Left lung (tissue), 10 donors: ENCODE data around the gene ZC3H4. TPM values are rescaled to one million over a fixed set of nuclear protein-coding genes. Genes with fewer than 3 reads are reported as not detected.

Experiments used
- ATAC-seq: fragments of 200-7000 bp; cut with Tn5 transposase; one replicate; pipeline ENCODE4 v1.9.1; 2020; ENCODE audit warnings: moderate library complexity
- DNase-seq, 4 donors: peaks; one replicate each; pipeline ENCODE4 v3.0.0-alpha.2; 2013 to 2020
- H3K27ac ChIP-seq, 2 donors: fragments of 200-600 bp; sonication (generic) in 1 of 2; one replicate each; pipeline versions ENCODE4 v1.5.0 to v1.8.0; 2020 to 2021
- H3K27me3 ChIP-seq, 2 donors: fragments of 200-600 bp; sonication (generic) in 1 of 2; one replicate each; pipeline versions ENCODE4 v1.5.0 to v1.8.0; 2020 to 2021
- H3K36me3 ChIP-seq, 2 donors: fragments of 200-600 bp; sonication (generic) in 1 of 2; one replicate each; pipeline versions ENCODE4 v1.5.0 to v1.8.0; 2020 to 2021
- H3K4me1 ChIP-seq, 2 donors: fragments of 200-600 bp; one replicate each; pipeline ENCODE4 v1.8.0; 2021
- H3K4me3 ChIP-seq, 2 donors: fragments of 200-600 bp; sonication (generic) in 1 of 2; one replicate each; pipeline versions ENCODE4 v1.5.0 to v1.8.0; 2020 to 2021; ENCODE audit warnings: mild to moderate bottlenecking in 1 of 2
- H3K9me3 ChIP-seq, 2 donors: fragments of 200-600 bp; sonication (generic) in 1 of 2; one replicate each; pipeline versions ENCODE4 v1.5.0 to v1.8.0; 2020 to 2021
- intact Hi-C, 2 donors: fragments of 100-400 bp; cut with DNase I; formaldehyde crosslinking; loops; one replicate each; pipeline versions ENCODE4 v1.11.2 to v1.14.2; 2022
- polyA plus RNA-seq, 6 donors: library from polyadenylated mRNA; unstranded; fragments of 120-200 nt; gene quantifications; one replicate each; pipeline ENCODE4 v1.2.1, GENCODE V29; 2013; ENCODE audit not compliant: insufficient read length in 6 of 6
- total RNA-seq, 2 donors: library from RNA; stranded (reverse); fragmentation: NEBNext Ultra II Directional; extraction: Animal tissue kit (Norgen Biotek cat#: 25700); gene quantifications; one replicate each; pipeline ENCODE4 v1.2.1, GENCODE V29; 2021
- TF ChIP-seq, protein P1 (sequence below), 2 donors: fragments of 200-600 bp; sonication (generic) in 1 of 2; IDR thresholded peaks; one replicate each; pipeline versions ENCODE4 v1.5.0 to v1.8.0; 2021; ENCODE audit warnings: antibody characterized with exemption in 2 of 2
- donor health status: DM: no; HTN: yes; CAD: no.
- donor health status: DM: no; HTN: no; CAD: no.

The ZC3H4 gene
- total and polyA plus RNA-seq, 8 donors, result 36.6 to 48.2 (median 39.2) TPM

DNA sequence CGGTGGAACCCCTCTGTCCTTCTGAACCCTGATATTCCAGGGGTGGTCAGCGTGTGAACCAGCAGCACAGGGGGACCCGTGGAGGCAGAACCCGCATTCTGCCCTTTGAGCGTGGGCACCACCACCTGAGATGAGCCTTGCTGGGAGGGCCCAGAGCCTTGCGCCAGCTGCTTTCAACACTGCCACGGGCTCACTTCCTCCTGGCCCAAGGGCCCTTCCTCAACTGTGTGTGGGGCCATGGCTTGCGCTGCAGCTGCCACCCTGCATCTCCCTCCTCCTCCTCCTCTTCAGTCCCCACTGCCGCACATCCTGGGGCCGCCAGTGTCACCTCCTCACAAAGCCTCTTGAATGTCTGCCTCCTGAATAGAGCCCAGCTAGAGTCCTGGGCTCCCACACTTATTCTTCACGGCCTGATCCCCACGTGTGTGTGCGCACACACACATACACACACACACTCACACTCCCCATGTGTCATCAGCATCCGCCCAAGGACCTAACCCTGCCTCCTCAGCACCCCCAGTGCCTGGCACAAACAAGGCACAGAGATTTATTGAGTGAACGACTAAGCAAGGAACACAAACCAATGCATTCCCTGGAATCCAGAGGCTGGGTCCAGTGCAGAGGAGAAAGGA is 38.3 kb downstream of the ZC3H4 start:
- H3K4me3 ChIP-seq, result no peak overlapping the region
- H3K9me3 ChIP-seq, result no peaks in the 10 kb centered on the region
- TF ChIP-seq, protein P1, sequence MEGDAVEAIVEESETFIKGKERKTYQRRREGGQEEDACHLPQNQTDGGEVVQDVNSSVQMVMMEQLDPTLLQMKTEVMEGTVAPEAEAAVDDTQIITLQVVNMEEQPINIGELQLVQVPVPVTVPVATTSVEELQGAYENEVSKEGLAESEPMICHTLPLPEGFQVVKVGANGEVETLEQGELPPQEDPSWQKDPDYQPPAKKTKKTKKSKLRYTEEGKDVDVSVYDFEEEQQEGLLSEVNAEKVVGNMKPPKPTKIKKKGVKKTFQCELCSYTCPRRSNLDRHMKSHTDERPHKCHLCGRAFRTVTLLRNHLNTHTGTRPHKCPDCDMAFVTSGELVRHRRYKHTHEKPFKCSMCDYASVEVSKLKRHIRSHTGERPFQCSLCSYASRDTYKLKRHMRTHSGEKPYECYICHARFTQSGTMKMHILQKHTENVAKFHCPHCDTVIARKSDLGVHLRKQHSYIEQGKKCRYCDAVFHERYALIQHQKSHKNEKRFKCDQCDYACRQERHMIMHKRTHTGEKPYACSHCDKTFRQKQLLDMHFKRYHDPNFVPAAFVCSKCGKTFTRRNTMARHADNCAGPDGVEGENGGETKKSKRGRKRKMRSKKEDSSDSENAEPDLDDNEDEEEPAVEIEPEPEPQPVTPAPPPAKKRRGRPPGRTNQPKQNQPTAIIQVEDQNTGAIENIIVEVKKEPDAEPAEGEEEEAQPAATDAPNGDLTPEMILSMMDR (IDR thresholded peaks at IDR 0.05), result no peak
- peaks cover 0 to 97% of the 10 kb centered on the region in 2 donors for H3K36me3 ChIP-seq
- ATAC-seq, result peak; percentile 14
- no peaks in the 10 kb centered on the region for H3K27me3 ChIP-seq
- peak in 2 of 4 donors; percentile 55 to 90 for DNase-seq
- peak overlapping the region in 1 of 2 donors; percentile 34 for H3K27ac ChIP-seq
- intact Hi-C loops, result no loop called here
- H3K4me1 ChIP-seq, result peaks cover 4 to 30% of the 10 kb centered on the region in 2 donors

DNA sequence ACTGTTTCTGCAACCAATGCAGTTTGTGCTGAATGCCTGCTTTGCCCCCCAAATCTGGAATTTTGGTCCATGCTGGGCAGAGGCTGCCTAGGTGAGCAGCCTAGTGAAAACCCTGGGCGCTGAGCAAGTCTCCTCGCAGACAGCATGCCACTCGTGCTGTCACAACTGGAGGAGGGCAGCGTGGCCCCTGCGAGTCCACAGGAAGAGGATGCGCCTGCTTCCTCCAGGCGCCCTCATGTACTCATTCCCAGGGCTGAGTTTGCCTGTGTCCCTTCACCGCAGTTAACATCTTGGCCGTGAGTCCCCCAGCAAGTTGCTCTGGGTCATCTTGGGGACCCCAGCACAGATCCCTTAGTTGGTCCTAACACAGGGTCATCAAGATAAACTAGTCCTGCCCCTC is 39.0 kb downstream of the ZC3H4 start:
- Histone ChIP-seq H3K36me3 (peaks cover 0 to 97% of the 10 kb centered on the region in 2 donors), H3K4me3 (no peak overlapping the region), H3K9me3 (no peaks in the 10 kb centered on the region), H3K4me1 (peaks cover 3 to 27% of the 10 kb centered on the region in 2 donors), H3K27me3 (no peaks in the 10 kb centered on the region), H3K27ac (peak overlapping the region in 1 of 2 donors; percentile 18)
- intact Hi-C loops, result no loop called here
- ATAC-seq, result no peak
- peak in 1 of 4 donors; percentile 68 for DNase-seq
- TF ChIP-seq, protein P1 (IDR thresholded peaks at IDR 0.05), result no peak

DNA sequence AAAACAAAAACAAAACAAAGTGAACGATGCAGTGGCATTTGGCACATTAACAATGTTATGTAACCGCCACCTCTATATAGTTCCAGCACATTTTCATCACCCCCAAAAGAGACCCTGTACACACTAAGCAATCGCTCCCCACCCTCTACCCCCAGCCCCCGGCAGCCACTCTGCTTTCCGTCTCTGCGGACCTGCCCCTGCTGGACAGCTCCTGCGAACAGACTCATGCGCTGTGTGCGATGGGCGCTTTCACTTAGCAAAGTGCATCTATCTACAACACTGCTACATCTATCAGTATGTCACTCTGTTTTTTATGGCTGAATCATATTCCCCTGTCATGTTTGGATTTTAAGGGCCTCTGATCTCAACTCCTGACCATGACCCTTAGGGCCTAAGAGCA is 40.0 kb downstream of the ZC3H4 start:
- H3K27me3 ChIP-seq, result no peaks in the 10 kb centered on the region
- peaks cover 0 to 97% of the 10 kb centered on the region in 2 donors for H3K36me3 ChIP-seq
- DNase-seq (peak in 1 of 4 donors; percentile 52), ATAC-seq (no peak)
- no peaks in the 10 kb centered on the region for H3K9me3 ChIP-seq
- TF ChIP-seq, protein P1 (IDR thresholded peaks at IDR 0.05), result no peak
- H3K4me1 ChIP-seq, result peaks cover 0 to 25% of the 10 kb centered on the region in 2 donors
- H3K4me3 ChIP-seq, result no peak overlapping the region
- intact Hi-C loops, result no loop called here
- H3K27ac ChIP-seq, result no peak overlapping the region

DNA sequence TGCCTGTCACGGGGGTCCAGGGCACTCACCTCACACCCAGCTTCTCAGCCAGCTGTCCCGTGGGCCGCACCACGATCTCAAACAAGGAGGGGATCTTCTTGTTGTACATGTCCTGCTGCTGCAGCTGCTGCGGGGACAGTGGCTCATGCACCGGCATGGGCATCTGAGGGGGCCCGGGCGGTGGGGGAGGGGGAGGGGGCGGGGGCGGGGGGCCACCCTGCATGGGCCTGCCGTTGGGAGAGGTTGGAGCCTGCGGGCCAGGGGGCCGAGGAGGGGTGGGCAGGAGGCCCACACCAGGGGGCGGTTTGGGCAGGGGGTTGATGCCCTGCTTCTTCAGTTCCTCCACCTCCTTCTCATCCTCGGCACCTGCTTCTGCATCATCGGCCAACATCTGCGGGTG is 41.3 kb downstream of the ZC3H4 start:
- Histone ChIP-seq H3K4me1 (peaks cover 0 to 25% of the 10 kb centered on the region in 2 donors), H3K9me3 (no peaks in the 10 kb centered on the region), H3K4me3 (no peak overlapping the region), H3K27me3 (no peaks in the 10 kb centered on the region), H3K27ac (no peak overlapping the region), H3K36me3 (peaks cover 0 to 97% of the 10 kb centered on the region in 2 donors)
- no peak for ATAC-seq
- TF ChIP-seq, protein P1 (IDR thresholded peaks at IDR 0.05), result no peak
- intact Hi-C loops, result no loop called here
- DNase-seq, result no peak

DNA sequence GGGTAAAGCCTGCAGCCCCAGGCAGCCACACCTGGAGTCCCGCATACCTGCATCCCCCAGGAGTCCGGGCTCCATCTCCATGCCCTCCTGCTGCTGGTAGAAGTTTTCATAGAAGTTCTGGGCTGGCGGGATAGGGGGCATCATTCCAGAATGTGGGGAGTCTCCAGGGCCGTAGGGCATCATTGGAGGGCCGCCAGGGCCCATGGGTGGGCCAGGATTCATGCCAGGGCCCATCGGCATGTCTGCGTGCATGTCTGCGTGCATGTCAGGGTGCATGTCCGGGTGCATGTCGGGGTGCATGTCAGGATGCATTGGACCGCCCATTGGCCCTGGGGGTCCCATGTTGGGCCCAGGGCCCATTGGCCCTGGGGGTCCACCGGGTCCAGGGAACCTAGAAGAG is 41.8 kb downstream of the ZC3H4 start:
- ATAC-seq (no peak), DNase-seq (no peak)
- TF ChIP-seq, protein P1 (IDR thresholded peaks at IDR 0.05), result no peak
- Histone ChIP-seq H3K9me3 (no peaks in the 10 kb centered on the region), H3K4me1 (peaks cover 0 to 25% of the 10 kb centered on the region in 2 donors), H3K27me3 (no peaks in the 10 kb centered on the region), H3K36me3 (peaks cover 0 to 97% of the 10 kb centered on the region in 2 donors), H3K27ac (no peak overlapping the region), H3K4me3 (no peak overlapping the region)
- intact Hi-C loops, result no loop called here
